Spinal cord (tissue), 4 donors: Measurements from ENCODE around the gene UBE2A. TPM values are rescaled to one million over a fixed set of nuclear protein-coding genes. Genes with fewer than 3 reads are reported as not detected.

Experiments used
- polyA plus RNA-seq, 2 donors: library from polyadenylated mRNA; unstranded; fragments of 120-200 nt; gene quantifications; one replicate each; pipeline ENCODE4 v1.2.1, GENCODE V29; 2013; ENCODE audit not compliant: insufficient read length in 2 of 2
- total RNA-seq, 2 donors: library from RNA; depleted of rRNA in 1 of 2; stranded (reverse); fragments of 120-200 nt in 1 of 2; fragments of >200 nt in 1 of 2; gene quantifications; one replicate each; pipeline versions ENCODE4 v1.2.3 to v1.2.4, GENCODE V29; 2013 to 2014

The UBE2A gene
- total and polyA plus RNA-seq, 4 donors, result 44.0 to 98.9 (median 69.9) TPM

Other genes with a start within 250 kb of the UBE2A start
- gene SLC25A43, start 175.2 kb upstream of the UBE2A start, total RNA-seq, result 10 to 100 TPM in 1 of 2 donors, 1 to 10 TPM in 1; 5.7 to 13.3 TPM
- gene SLC25A43, start 175.2 kb upstream of the UBE2A start, polyA plus RNA-seq, result 1 to 10 TPM; 1.9 to 3.8 TPM
- 100 to 1,000 TPM; 116 to 126 TPM for gene SLC25A5, start 106.1 kb upstream of the UBE2A start, total RNA-seq
- gene SLC25A5, start 106.1 kb upstream of the UBE2A start, polyA plus RNA-seq, result 100 to 1,000 TPM; 274 to 275 TPM
- 10 to 100 TPM; 37.7 to 39.8 TPM for gene STEEP1, start 9.2 kb upstream of the UBE2A start, total RNA-seq
- 10 to 100 TPM; 27.8 to 32.9 TPM for gene STEEP1, start 9.2 kb upstream of the UBE2A start, polyA plus RNA-seq
- gene NKRF, start 31.9 kb downstream of the UBE2A start, total RNA-seq, result 10 to 100 TPM in 1 of 2 donors, 1 to 10 TPM in 1; 6.4 to 22.4 TPM
- 10 to 100 TPM; 22.2 to 27.0 TPM for gene NKRF, start 31.9 kb downstream of the UBE2A start, polyA plus RNA-seq
- gene SEPTIN6, start 118.6 kb downstream of the UBE2A start, total RNA-seq, result 10 to 100 TPM; 40.0 to 52.7 TPM
- 10 to 100 TPM; 69.2 to 73.7 TPM for gene SEPTIN6, start 118.6 kb downstream of the UBE2A start, polyA plus RNA-seq
- gene SOWAHD, start 184.0 kb downstream of the UBE2A start, total RNA-seq, result under 1 TPM; 0.50 to 0.88 TPM
- gene SOWAHD, start 184.0 kb downstream of the UBE2A start, polyA plus RNA-seq, result 1 to 10 TPM; 1.1 to 1.7 TPM
- gene RPL39, start 217.1 kb downstream of the UBE2A start, total RNA-seq, result 1,000 to 10,000 TPM; 1,424 to 2,585 TPM
- gene RPL39, start 217.1 kb downstream of the UBE2A start, polyA plus RNA-seq, result 1,000 to 10,000 TPM; 1,050 to 1,061 TPM